NB4 (cell line): Measurements from ENCODE around the gene DPP10.

ENCODE experiments used
- CTCF ChIP-seq: IDR thresholded peaks from one replicate; pipeline ENCODE4 v1.5.1; 2012; ENCODE audit warnings: low read depth, low read length
- MAX ChIP-seq: IDR thresholded peaks from 2 replicates; pipeline ENCODE4 v1.6.1; 2011; ENCODE audit warnings: low read depth, low read length
- MYC ChIP-seq: IDR thresholded peaks from 2 replicates; pipeline ENCODE4 v1.6.1; 2011; ENCODE audit warnings: low read depth, low read length
- POLR2A ChIP-seq: IDR thresholded peaks from 2 replicates; pipeline ENCODE4 v1.6.1; 2011; ENCODE audit warnings: mild to moderate bottlenecking; ENCODE audit not compliant: insufficient read length; ENCODE audit errors: extremely low read depth

- TF ChIP-seq CTCF (no peak), POLR2A (no peak), MYC (no peak), MAX (no peak)
Observed at GRCh38 chr2:115796078-115796477, 1353.6 kb downstream of the DPP10 start.
